IPS-NIHi11 (cell line): Measurements from ENCODE around the gene AP3M1.
"Not testable (repeated sequence)": the region's sequence is repeated elsewhere in the genome, so short reads cannot be mapped to it uniquely, and the experiment has no call there.

Source experiments
- DNase-seq: peaks from one replicate; pipeline ENCODE4 v3.0.0; 2012; ENCODE audit warnings: mixed read lengths, low spot score

AP3M1 gene

GRCh38 chr10:74163319-74164068 is 12.9 kb upstream of the AP3M1 start:
- DNase-seq: no peak

DNA sequence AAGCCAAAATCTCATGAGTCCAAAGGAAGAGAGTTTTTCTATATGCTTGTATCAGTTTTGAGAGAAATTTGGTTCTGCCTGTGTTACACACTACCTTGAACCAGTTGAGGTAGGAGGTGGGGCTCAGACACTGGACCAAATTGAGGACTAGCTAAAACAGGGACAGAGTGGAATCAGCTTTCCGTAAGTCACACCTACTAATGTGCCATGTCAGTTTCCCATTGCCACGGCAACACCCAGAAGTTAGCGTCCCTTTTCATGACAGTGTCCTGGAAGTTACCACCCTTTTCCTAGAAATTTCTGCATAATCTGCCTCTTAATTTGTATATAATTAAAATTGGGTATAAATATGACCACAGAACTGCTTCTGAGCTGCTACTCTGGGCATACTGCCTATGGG is 9.4 kb upstream of the AP3M1 start:
- no peak for DNase-seq

GRCh38 chr10:74156919-74157289 is 6.3 kb upstream of the AP3M1 start:
- no peak for DNase-seq

- no peak for DNase-seq
Measured at GRCh38 chr10:74153676-74154075, 3.0 kb upstream of the AP3M1 start.

GRCh38 chr10:74153123-74153522 is 2.5 kb upstream of the AP3M1 start:
- no peak for DNase-seq

DNA sequence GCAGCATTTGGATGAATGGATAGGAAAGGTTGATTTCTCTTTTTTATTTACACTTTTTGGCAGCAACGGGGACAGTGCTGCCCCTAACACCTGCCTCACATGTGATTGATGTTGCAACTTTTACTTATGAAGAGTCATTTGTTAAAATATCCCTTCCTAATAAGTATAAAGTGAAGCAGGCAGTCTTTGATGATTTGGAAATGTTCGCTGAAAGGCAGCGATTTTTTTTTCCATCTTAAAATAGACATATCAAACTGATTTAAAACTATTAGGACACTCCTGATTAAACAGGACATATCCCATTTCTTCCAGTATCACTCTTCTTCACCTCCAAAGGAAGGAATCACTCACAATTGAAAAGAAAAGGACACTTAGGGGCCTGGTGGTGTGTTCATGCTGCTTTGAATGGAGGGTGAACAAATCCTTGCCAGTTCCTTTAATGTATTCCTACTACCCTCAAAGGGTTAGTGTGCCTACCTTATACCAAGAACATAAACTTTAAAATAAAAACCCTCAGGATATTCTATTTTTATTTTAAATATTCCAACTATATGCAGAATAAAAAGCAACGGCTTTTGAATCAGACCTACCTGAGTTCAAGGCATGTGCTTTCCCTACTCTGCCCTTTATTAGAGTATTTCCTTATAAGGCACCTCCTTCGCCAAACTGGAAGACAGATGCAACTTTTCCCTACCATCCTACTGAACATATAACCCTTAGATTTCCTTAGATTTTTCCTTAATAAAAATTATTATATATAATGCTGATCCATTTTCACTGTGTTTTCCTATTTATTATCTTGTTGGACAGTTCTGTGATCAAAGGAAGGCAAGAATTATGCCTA is 1.5 kb upstream of the AP3M1 start:
- no peak for DNase-seq

DNA sequence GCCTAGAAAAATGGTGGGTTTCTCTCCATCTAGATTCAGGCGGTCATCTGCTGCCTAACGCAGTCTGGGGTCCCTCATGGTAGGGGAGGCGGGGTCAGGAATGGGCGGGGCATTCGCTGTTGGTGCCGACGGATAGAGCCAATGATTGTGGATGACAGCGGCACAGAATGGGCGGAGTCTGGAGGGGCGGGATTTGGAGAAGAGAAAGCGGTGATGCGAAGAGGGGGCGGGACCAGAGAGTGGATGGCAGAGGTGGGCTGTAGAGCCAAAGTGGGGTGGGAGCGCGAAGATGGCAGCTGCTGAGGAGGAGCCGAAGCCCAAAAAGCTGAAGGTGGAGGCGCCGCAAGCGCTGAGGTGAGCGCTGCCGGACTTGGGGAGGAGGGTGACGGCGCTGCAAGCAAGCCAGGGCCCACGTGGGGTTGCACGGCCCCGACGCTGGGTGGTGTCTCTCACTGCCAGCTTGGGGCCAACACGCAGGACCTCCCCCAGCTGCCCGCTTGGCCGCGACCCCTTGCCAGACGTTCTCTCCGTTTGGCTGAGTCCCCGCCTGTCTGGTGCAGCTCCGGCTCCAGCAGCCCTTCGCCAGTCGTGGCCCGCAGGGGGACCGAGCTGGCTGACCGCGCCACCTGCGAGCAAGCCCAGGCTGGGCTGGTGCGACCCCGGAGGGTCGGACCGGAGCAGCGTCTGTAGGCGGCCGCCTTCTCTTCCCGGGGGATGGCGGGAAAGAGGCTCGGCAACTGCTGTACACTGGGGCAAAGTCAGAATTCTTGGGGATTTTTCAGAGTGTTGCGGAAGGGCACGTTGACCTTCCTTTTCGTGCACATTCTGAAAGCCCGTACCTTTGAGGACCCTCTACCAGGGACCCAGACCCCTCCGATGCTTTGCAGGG is 606 bp upstream of the AP3M1 start, which contains the start of gene ADK:
Gene ADK (plus strand): TSS at position 232 of the 889 bp plus-strand sequence. CDS start 58 bp downstream, at position 290.
- DNase-seq: peak; percentile 98

DNA sequence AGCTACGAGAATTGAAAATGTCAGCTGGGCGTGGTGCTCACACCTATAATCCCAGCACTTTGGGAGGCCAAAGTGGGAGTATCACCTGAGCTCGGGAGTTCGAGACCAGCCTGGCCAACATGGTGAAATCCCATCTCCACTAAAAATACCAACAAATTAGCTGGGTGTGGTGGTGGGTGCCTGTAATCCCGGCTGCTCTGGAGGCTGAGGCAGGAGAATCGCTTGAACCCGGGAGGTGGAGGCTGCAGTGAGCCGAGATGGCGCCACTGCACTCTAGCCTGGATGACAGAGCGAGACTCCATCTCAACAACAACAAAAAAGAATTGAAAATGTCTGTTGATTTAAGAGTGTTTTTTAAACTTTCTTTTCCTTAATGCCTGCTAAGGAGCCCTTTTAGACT is 3.6 kb downstream of the AP3M1 start:
- not testable (repeated sequence) for DNase-seq

GRCh38 chr10:74145133-74145532 is 5.5 kb downstream of the AP3M1 start:
- no peak for DNase-seq

GRCh38 chr10:74140553-74140952 is 10.1 kb downstream of the AP3M1 start:
- DNase-seq: no peak

- DNase-seq: no peak
Measured at GRCh38 chr10:74139981-74140380, 10.6 kb downstream of the AP3M1 start.

DNA sequence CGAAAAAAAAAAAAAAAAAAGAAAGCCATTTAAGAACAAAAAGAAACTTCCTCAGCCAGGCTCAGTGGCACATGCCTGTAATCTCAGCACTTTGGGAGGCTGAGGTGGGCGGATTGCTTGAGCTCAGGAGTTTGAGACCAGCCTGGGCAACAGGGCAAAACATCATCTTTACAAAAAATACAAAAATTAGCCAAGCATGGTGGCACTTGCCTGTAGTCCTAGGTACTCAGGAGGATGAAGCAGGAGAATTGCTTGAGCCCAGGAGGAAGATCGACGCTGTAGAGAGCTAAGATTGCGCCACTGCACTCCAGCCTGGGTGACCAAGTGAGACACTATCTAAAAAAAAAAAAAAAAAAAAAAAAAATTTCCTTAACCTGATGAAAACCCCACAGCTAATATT is 12.0 kb downstream of the AP3M1 start:
- not testable (repeated sequence) for DNase-seq

DNA sequence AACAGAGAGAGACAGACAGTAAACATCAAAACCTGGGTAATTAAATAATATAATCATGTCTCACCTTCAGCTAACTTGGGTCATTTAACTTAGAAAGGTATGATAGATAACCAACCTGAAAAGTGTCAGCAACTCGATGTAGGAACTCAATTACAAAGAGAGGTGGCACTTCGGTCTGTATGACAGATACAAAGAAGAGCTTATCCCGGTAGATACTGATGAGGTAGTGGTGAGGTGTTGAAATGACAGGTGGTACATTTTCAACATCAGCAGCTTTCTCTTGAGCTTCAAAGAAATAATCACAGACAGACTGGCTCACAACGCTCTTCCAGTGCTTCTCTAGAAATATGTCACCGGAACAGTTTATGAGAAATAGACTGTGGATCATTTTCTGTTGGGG is 12.6 kb downstream of the AP3M1 start:
- no peak for DNase-seq

GRCh38 chr10:74135452-74135851 is 15.2 kb downstream of the AP3M1 start:
- DNase-seq: no peak

GRCh38 chr10:74133923-74134820 is 16.5 kb downstream of the AP3M1 start:
- DNase-seq: no peak

DNA sequence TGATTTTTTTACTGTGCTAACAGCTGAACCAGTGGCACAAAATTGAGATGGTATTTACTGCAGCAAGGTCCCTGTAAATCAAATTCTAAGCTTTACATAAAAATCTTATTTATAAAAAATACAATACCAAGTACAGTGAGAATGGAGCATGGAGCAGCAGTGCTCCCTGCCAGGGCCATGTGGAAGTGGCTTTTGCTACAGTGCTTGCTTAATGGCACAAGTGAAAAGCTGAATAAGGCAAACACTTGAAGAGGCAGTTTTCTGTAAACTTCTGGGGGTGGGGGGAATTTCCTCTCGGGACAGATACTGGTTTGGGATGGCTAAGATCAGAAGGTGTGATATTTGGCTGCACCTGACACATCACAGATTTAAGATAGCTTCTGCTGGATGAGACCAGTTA is 27.5 kb downstream of the AP3M1 start:
- DNase-seq: no peak

GRCh38 chr10:74122060-74122459 is 28.6 kb downstream of the AP3M1 start:
- no peak for DNase-seq

GRCh38 chr10:74121368-74121767 is 29.3 kb downstream of the AP3M1 start:
- no peak for DNase-seq

DNA sequence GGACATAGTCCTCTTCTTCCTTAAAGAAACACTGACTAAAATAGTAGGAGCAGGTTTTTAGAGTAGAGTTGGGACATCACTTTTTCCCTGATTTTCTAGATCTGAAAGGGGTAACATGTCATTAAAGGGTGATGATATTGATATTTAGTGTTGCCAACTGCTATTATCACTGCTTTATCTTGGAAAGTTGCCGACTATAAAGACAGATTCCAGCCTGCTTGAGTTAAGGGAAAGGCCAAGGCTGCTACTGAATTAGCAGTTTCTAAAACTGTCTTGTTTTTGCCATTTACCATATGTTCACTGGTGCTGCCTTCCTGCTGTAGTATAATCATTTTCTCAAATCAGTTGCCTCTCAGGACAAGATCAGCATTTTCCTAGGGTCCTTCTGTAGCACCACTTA is 29.7 kb downstream of the AP3M1 start:
- DNase-seq: no peak

- DNase-seq: no peak
Measured at GRCh38 chr10:74118804-74119203, 31.8 kb downstream of the AP3M1 start.

DNA sequence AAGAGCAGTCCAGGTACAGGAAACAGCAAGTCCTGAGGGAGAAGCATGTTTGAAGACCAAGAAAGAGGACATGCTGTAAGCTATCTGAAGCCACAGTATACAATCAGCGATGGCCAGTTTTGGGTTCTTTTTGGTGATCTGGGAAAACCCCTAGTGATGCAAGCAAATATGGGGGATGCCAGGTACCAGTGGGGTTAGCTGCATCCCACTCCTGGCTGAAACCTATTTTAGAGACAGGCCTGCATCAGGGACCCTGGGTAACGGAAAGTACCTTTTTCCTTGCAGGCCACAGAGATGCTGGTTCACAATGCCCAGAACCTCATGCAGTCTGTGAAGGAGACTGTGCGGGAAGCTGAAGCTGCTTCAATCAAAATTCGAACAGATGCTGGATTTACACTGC is 32.9 kb downstream of the AP3M1 start:
- DNase-seq: no peak
